ENCODE results near the gene C10orf62.

DNA sequence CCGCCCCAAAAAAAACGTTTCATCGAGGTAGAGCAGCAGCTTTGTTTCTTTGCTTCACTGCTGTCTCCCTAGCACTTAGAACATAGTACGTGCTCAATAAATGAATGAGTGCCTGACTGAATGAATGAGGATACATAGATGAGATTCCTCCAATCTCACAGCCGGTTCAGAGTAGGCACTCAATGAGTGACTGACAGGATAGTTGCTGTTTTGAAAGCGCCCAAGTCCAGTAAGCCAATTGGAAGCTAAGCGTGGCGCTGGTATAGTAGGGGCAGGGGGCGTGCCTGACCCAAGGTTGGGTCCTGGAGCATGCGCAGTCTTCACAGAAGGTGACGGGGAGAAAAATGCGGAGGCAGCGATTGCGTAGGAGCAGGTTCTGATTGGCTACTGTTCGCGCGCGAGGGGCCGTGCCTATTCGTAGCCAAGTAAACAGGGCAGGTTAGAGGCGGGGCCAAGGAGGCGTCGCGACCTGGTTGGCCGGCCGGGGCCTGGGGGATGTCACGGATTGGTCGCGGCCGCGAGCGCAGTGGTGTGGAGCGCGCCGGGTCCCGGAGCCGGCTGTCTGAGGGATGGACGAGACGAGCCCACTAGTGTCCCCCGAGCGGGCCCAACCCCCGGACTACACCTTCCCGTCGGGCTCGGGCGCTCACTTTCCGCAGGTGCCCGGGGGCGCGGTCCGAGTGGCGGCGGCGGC is 50.8 kb downstream of the C10orf62 start, which contains the start of gene PI4K2A:
- TF ChIP-seq, protein P1, sequence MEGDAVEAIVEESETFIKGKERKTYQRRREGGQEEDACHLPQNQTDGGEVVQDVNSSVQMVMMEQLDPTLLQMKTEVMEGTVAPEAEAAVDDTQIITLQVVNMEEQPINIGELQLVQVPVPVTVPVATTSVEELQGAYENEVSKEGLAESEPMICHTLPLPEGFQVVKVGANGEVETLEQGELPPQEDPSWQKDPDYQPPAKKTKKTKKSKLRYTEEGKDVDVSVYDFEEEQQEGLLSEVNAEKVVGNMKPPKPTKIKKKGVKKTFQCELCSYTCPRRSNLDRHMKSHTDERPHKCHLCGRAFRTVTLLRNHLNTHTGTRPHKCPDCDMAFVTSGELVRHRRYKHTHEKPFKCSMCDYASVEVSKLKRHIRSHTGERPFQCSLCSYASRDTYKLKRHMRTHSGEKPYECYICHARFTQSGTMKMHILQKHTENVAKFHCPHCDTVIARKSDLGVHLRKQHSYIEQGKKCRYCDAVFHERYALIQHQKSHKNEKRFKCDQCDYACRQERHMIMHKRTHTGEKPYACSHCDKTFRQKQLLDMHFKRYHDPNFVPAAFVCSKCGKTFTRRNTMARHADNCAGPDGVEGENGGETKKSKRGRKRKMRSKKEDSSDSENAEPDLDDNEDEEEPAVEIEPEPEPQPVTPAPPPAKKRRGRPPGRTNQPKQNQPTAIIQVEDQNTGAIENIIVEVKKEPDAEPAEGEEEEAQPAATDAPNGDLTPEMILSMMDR (IDR thresholded peaks at IDR 0.05) = no peak
- peak; percentile 27 for TF ChIP-seq POLR2A (IDR thresholded peaks at IDR 0.05)
